IMR-90 (cell line): ENCODE results near the gene TMEM163. TPM values are rescaled to one million over a fixed set of nuclear protein-coding genes. Genes with fewer than 3 reads are reported as not detected.

Experiments used
- ATAC-seq: fragments of 200-7000 bp; cut with Tn5 transposase; 2 replicates; pipeline ENCODE4 v1.9.1; 2020; ENCODE audit warnings: low read depth, mild to moderate bottlenecking, moderate library complexity
- BruUV-seq: library from RNA; stranded (reverse); fragments of 400-500 nt; replicated peaks from 2 replicates; lab custom pipeline; 2021; lab: Mats Ljungman, UMichigan
- CTCF ChIA-PET: fragments of 300-600 bp; formaldehyde crosslinking; extraction: SDS; loops from one replicate; lab custom pipeline; 2021; ENCODE audit warnings: antibody characterized with exemption; lab: Yijun Ruan, JAX
- POLR2A ChIA-PET: fragments of 300-600 bp; sonication (Branson Sonifier 250); formaldehyde crosslinking; loops from one replicate; lab custom pipeline; 2022; ENCODE audit warnings: antibody characterized with exemption; ENCODE audit not compliant: unreplicated experiment; lab: Charles Lee
- DNase-seq: peaks from one replicate; pipeline ENCODE4 v3.0.0; 2013
- H2AFZ ChIP-seq: replicated peaks from 2 replicates; pipeline ENCODE3; 2013; ENCODE audit warnings: low read length, mild to moderate bottlenecking; ENCODE audit not compliant: poor library complexity
- H2AK5ac ChIP-seq: 2 replicates; pipeline ENCODE4 v1.6.1; 2013; ENCODE audit warnings: low read depth, low read length, inconsistent platforms
- H2AK9ac ChIP-seq: replicated peaks from 2 replicates; pipeline ENCODE3; 2013; ENCODE audit warnings: mild to moderate bottlenecking, low read depth, low read length, moderate library complexity; ENCODE audit not compliant: poor library complexity
- H2BK120ac ChIP-seq: 2 replicates; pipeline ENCODE4 v1.6.1; 2013; ENCODE audit warnings: low read depth, low read length, inconsistent platforms
- H2BK15ac ChIP-seq: 3 replicates; pipeline ENCODE4 v1.6.1; 2013; ENCODE audit warnings: low read depth, low read length, inconsistent platforms
- H2BK20ac ChIP-seq: 2 replicates; pipeline ENCODE4 v1.6.1; 2013; ENCODE audit warnings: low read depth, mild to moderate bottlenecking, inconsistent platforms, low read length, moderate library complexity
- H2BK5ac ChIP-seq: 2 replicates; pipeline ENCODE4 v1.6.1; 2013; ENCODE audit warnings: mild to moderate bottlenecking, low read depth, low read length, inconsistent platforms; ENCODE audit not compliant: poor library complexity, severe bottlenecking
- H3K14ac ChIP-seq: replicated peaks from 2 replicates; pipeline ENCODE4 v1.6.1; 2013; ENCODE audit warnings: low read depth, low read length, inconsistent platforms
- H3K18ac ChIP-seq: 2 replicates; pipeline ENCODE4 v1.6.1; 2013; ENCODE audit warnings: low read depth, low read length, control low read depth
- H3K23ac ChIP-seq: 2 replicates; pipeline ENCODE4 v1.6.1; 2013; ENCODE audit warnings: low read depth, low read length, inconsistent platforms
- H3K27ac ChIP-seq: 2 replicates; pipeline ENCODE4 v1.5.1; 2013; ENCODE audit warnings: mild to moderate bottlenecking, control low read depth, low read length; ENCODE audit not compliant: insufficient read depth
- H3K27me3 ChIP-seq: 2 replicates; pipeline ENCODE4 v1.6.1; 2013; ENCODE audit warnings: low read length; ENCODE audit not compliant: control insufficient read depth, insufficient read depth
- H3K36me3 ChIP-seq: 2 replicates; pipeline ENCODE4 v1.6.1; 2013; ENCODE audit warnings: low read length, mixed read lengths; ENCODE audit not compliant: control insufficient read depth, insufficient read depth
- H3K4ac ChIP-seq: 2 replicates; pipeline ENCODE4 v1.6.1; 2013; ENCODE audit warnings: low read depth, low read length, inconsistent platforms
- H3K4me1 ChIP-seq: 2 replicates; pipeline ENCODE4 v1.6.1; 2013; ENCODE audit warnings: low read length, mixed read lengths; ENCODE audit not compliant: control insufficient read depth, insufficient read depth
- H3K4me2 ChIP-seq: 2 replicates; pipeline ENCODE4 v1.6.1; 2013; ENCODE audit warnings: low read depth, mild to moderate bottlenecking, control low read depth, low read length, moderate library complexity
- H3K4me3 ChIP-seq: 2 replicates; pipeline ENCODE4 v1.5.1; 2013; ENCODE audit warnings: low read depth, mild to moderate bottlenecking, control low read depth, low read length, moderate library complexity; ENCODE audit not compliant: insufficient read depth
- H3K56ac ChIP-seq: 2 replicates; pipeline ENCODE4 v1.6.1; 2013; ENCODE audit warnings: low read length, inconsistent platforms; ENCODE audit not compliant: insufficient read depth; ENCODE audit errors: extremely low read depth
- H3K79me1 ChIP-seq, 2 experiments: 2 replicates each; pipeline ENCODE4 v1.6.1; 2013; ENCODE audit warnings: low read length in 2 of 2, inconsistent platforms in 1 of 2, low read depth in 1 of 2
- H3K9ac ChIP-seq: 2 replicates; pipeline ENCODE4 v1.6.1; 2013; ENCODE audit warnings: low read depth, low read length, control low read depth
- H3K9me1 ChIP-seq: 2 replicates; pipeline ENCODE4 v1.6.1; 2013; ENCODE audit warnings: low read length, inconsistent platforms; ENCODE audit not compliant: insufficient read depth
- H3K9me3 ChIP-seq: 2 replicates; pipeline ENCODE4 v1.6.1; 2013; ENCODE audit warnings: low read length; ENCODE audit not compliant: control insufficient read depth, insufficient read depth
- H4K20me1 ChIP-seq: 2 replicates; pipeline ENCODE4 v1.6.1; 2013; ENCODE audit warnings: low read length, inconsistent platforms; ENCODE audit not compliant: insufficient read depth
- H4K5ac ChIP-seq: 2 replicates; pipeline ENCODE4 v1.6.1; 2013; ENCODE audit warnings: mild to moderate bottlenecking, low read depth, low read length, control low read depth
- H4K8ac ChIP-seq, 2 experiments: 2 replicates each; pipeline ENCODE4 v1.6.1; 2013; ENCODE audit warnings: low read depth in 2 of 2, low read length in 2 of 2, control low read depth in 1 of 2, inconsistent platforms in 1 of 2
- H4K91ac ChIP-seq: 2 replicates; pipeline ENCODE4 v1.6.1; 2013; ENCODE audit warnings: low read depth, low read length, inconsistent platforms; ENCODE audit not compliant: insufficient read depth
- CEBPB ChIP-seq: IDR thresholded peaks from 2 replicates; pipeline ENCODE4 v1.6.1; 2012; ENCODE audit warnings: low read depth, low read length, improper control_type of control experiment
- MAFK ChIP-seq: IDR thresholded peaks from 2 replicates; pipeline ENCODE4 v1.6.1; 2012; ENCODE audit warnings: low read depth, low read length, improper control_type of control experiment
- MAZ ChIP-seq: IDR thresholded peaks from 2 replicates; pipeline ENCODE4 v1.6.1; 2012; ENCODE audit warnings: low read depth, mild to moderate bottlenecking, low read length, improper control_type of control experiment, moderate library complexity, borderline replicate concordance
- NFE2L2 ChIP-seq: fragments of 150-350 bp; IDR thresholded peaks from 2 replicates; pipeline ENCODE4 v1.6.1; 2016; ENCODE audit warnings: low read depth, mild to moderate bottlenecking, low read length
- POLR2A ChIP-seq: IDR thresholded peaks from 2 replicates; pipeline ENCODE4 v1.6.1; 2012; ENCODE audit warnings: mild to moderate bottlenecking, low read depth, low read length
- RAD21 ChIP-seq: IDR thresholded peaks from 2 replicates; pipeline ENCODE4 v1.6.1; 2012; ENCODE audit warnings: low read length, improper control_type of control experiment
- RCOR1 ChIP-seq: IDR thresholded peaks from 2 replicates; pipeline ENCODE4 v1.6.1; 2012; ENCODE audit warnings: mild to moderate bottlenecking, low read length, improper control_type of control experiment; ENCODE audit not compliant: insufficient replicate concordance
- SMC3 ChIP-seq: fragments of 150-350 bp; IDR thresholded peaks from 2 replicates; pipeline ENCODE4 v1.6.1; 2016; ENCODE audit warnings: low read depth, mild to moderate bottlenecking, antibody characterized with exemption, low read length, moderate library complexity
- WGBS, 2 experiments: methylation state at CpG; one replicate each; pipeline versions ENCODE4 v1.1.5 to v1.1.7; 2013; ENCODE audit warnings: missing lambda C conversion rate in 2 of 2; ENCODE audit not compliant: insufficient read length in 1 of 2; ENCODE audit errors: extremely low coverage in 2 of 2; 5-methylcytosine and 5-hydroxymethylcytosine counted together
- dilution Hi-C: fragments of 300-500 bp; cut with HindIII; formaldehyde crosslinking; loops from one replicate; pipeline ENCODE4 v1.14.3; 2018; ENCODE audit warnings: low sequenced_read_pairs; ENCODE audit not compliant: unreplicated experiment
- in situ Hi-C: fragments of 300-500 bp; cut with MboI; formaldehyde crosslinking; loops from 3 replicates; pipeline ENCODE4 v1.14.3; 2019; ENCODE audit warnings: low sequenced_read_pairs, inconsistent platforms, mixed read lengths
- intact Hi-C: fragments of 100-400 bp; cut with micrococcal nuclease; formaldehyde crosslinking; loops from 2 replicates; pipeline ENCODE4 v1.10.0; 2022
- polyA plus RNA-seq, 3 experiments: library from polyadenylated mRNA; depleted of rRNA; stranded (reverse); fragments of >200 nt; gene quantifications; 2 replicates each; pipeline ENCODE4 v1.2.3, GENCODE V29; 2012; ENCODE audit warnings: low replicate concordance in 1 of 3
- total RNA-seq: library from RNA; depleted of rRNA; stranded (reverse); fragments of >200 nt; gene quantifications from 2 replicates; pipeline ENCODE4 v1.2.3, GENCODE V29; 2012
- TF ChIP-seq, protein P1 (sequence below): fragments of 150-350 bp; IDR thresholded peaks from 2 replicates; pipeline ENCODE4 v1.6.1; 2016; ENCODE audit warnings: low read depth, mild to moderate bottlenecking, low read length, moderate library complexity, borderline replicate concordance

TMEM163 gene
- total and polyA plus RNA-seq, 2 of the 4 experiments (the other 2 are of a cell fraction): not detected

DNA sequence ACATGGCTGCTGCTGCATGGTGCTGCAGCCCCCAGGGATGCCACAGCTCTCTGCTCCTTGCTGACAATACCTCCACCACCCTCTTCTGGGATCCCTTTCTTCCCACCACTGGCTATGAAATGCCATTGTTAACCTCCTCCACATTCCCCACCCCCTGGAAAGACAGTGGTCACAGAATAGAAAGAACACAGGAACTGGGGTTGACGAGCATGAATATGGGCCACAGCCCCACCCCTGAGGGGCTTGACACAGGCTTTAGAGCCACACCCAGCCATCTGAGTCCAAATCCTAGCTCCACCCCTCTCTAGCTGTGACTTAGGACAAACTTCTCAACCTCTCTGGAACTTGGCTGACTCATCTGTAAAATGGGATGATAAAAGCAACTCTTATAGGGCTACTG, 47.3 kb downstream of the TMEM163 start:
- no peak overlapping the region for H2BK15ac ChIP-seq
- no peaks in the 10 kb centered on the region for H3K79me1 ChIP-seq
- DNase-seq: no peak
- no peaks in the 10 kb centered on the region for H3K9me1 ChIP-seq
- no peaks in the 10 kb centered on the region for H3K4me1 ChIP-seq
- no peak overlapping the region for H2BK5ac ChIP-seq
- ChIA-PET CTCF (no interaction called here), POLR2A (no interaction called here)
- H3K56ac ChIP-seq: no peak overlapping the region
- TF ChIP-seq MAZ (no peak), NFE2L2 (no peak), RAD21 (no peak), CEBPB (no peak), POLR2A (no peak), MAFK (no peak), RCOR1 (no peak), SMC3 (no peak)
- TF ChIP-seq, protein P1, sequence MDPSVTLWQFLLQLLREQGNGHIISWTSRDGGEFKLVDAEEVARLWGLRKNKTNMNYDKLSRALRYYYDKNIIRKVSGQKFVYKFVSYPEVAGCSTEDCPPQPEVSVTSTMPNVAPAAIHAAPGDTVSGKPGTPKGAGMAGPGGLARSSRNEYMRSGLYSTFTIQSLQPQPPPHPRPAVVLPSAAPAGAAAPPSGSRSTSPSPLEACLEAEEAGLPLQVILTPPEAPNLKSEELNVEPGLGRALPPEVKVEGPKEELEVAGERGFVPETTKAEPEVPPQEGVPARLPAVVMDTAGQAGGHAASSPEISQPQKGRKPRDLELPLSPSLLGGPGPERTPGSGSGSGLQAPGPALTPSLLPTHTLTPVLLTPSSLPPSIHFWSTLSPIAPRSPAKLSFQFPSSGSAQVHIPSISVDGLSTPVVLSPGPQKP: no peak
- H2BK20ac ChIP-seq: no peak overlapping the region
- H2AK5ac ChIP-seq: no peak overlapping the region
- H3K27ac ChIP-seq: no peak overlapping the region
- H4K5ac ChIP-seq: no peak overlapping the region
- WGBS, 2 experiments: 20% methylated on average over 1 of the region's 1 CpG; no CpG with 5 or more reads in 1 of the 2 experiments
- no peak overlapping the region for H3K18ac ChIP-seq
- H3K27me3 ChIP-seq: peaks cover 2% of the 10 kb centered on the region; the same call in 1 of the 2 replicates
- H3K36me3 ChIP-seq: no peaks in the 10 kb centered on the region
- H2BK120ac ChIP-seq: no peak overlapping the region
- intact Hi-C loops (no loop called here), in situ Hi-C loops (no loop called here), dilution Hi-C loops (no loop called here)
- no peak overlapping the region for H4K8ac ChIP-seq
- H3K23ac ChIP-seq: no peak overlapping the region
- no peaks in the 10 kb centered on the region for H4K20me1 ChIP-seq
- H3K14ac ChIP-seq: no peak overlapping the region
- no peak for ATAC-seq
- no peak overlapping the region for H3K4me2 ChIP-seq
- H3K9me3 ChIP-seq: no peaks in the 10 kb centered on the region
- no peak overlapping the region for H3K9ac ChIP-seq
- H4K91ac ChIP-seq: no peak overlapping the region
- no peak overlapping the region for H2AFZ ChIP-seq
- no peak overlapping the region for H2AK9ac ChIP-seq
- no peak overlapping the region for H3K4ac ChIP-seq
- H3K4me3 ChIP-seq: no peak overlapping the region
- BruUV-seq: no TSS peak
